OCI-M2 (cell line): Measurements from ENCODE around the gene STARD13.

Experiments
- DNase-seq: peaks from one replicate; lab custom pipeline; 2025; ENCODE audit not compliant: unreplicated experiment; lab: John Stamatoyannopoulos, UW

STARD13 gene

GRCh38 chr13:33204130-33204927 is 81.2 kb downstream of the STARD13 start:
- DNase-seq: no peak

- DNase-seq: no peak
These were observed 82.8 kb downstream of the STARD13 start for GRCh38 chr13:33202644-33203169.

- no peak for DNase-seq
These were observed 83.9 kb downstream of the STARD13 start for GRCh38 chr13:33201659-33202058.

- DNase-seq: no peak
These were observed 86.2 kb downstream of the STARD13 start for GRCh38 chr13:33199289-33199850.

GRCh38 chr13:33197541-33197971 is 88.0 kb downstream of the STARD13 start:
- DNase-seq: no peak

GRCh38 chr13:33196767-33197166 is 88.8 kb downstream of the STARD13 start:
- no peak for DNase-seq

- DNase-seq: no peak
These were observed 89.7 kb downstream of the STARD13 start for GRCh38 chr13:33195693-33196464.

- no peak for DNase-seq
These were observed 90.5 kb downstream of the STARD13 start for GRCh38 chr13:33194820-33195692.

GRCh38 chr13:33193428-33193974 is 92.1 kb downstream of the STARD13 start:
- DNase-seq: no peak

- DNase-seq: no peak
These were observed 93.9 kb downstream of the STARD13 start for GRCh38 chr13:33191425-33192210.

- DNase-seq: no peak
These were observed 96.1 kb downstream of the STARD13 start for GRCh38 chr13:33189470-33189869.

- no peak for DNase-seq
These were observed 97.3 kb downstream of the STARD13 start for GRCh38 chr13:33188093-33188882.

- DNase-seq: no peak
These were observed 98.7 kb downstream of the STARD13 start for GRCh38 chr13:33186861-33187291.

GRCh38 chr13:33185853-33186252 is 99.7 kb downstream of the STARD13 start:
- DNase-seq: no peak

GRCh38 chr13:33184530-33184929 is 101.0 kb downstream of the STARD13 start:
- DNase-seq: no peak

GRCh38 chr13:33184112-33184490 is 101.5 kb downstream of the STARD13 start:
- DNase-seq: no peak

GRCh38 chr13:33183431-33184111 is 102.0 kb downstream of the STARD13 start:
- DNase-seq: no peak

- no peak for DNase-seq
These were observed 102.8 kb downstream of the STARD13 start for GRCh38 chr13:33182729-33183128.
